Measurements from ENCODE around the gene DTX1. TPM values are rescaled to one million over a fixed set of nuclear protein-coding genes. Genes with fewer than 3 reads are reported as not detected.

The DTX1 gene
- polyA plus RNA-seq, 1 donor: 5.9 TPM

DNA sequence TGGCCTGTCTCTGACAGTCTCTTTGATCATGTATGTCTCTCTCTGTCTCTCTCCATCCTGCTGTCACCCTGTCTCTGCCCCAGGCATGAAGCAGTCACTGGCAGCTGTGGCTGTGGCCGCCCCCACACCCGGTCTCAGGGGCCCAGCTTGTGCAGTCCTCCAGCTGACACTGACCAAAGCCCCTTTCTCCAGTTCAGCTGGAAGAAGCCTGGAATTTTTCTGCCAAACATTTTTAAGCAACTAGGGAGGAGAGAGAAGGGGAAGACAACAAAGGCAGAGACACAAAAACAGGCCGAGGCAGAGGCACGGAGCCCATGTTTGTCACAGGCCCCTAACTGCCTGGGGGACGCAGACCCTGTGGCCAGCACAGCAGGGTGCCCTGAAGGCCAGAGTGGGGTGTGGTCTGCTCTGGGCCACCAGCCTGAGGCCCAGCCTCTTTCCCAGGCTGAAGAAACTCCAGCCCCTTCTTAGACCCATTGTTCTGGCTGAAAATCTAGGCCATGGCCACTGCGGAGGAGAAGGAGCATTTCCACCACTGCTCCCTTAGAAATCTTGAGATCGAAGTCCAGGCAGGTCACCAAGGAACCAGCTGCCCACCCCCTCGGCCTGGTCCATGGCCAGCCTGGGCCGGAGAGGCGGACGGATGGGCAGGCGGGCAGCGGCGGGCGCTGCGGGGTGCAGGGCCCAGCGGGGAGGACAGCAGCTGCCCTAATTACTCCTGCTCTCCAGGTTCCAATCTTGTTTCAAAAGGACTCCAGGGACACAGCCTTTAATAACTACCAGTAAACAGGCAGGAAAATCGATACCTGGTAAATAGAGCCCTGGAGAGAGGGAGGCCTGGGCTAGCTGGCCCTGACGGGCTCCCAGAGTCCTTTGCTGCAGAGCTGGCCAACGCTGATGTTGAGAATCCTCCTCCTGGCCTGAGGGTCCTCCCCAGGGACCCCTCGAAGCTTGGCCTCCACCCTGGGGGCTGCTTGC, 14.9 kb downstream of the DTX1 start:
- peak; percentile 69 for DNase-seq

DNA sequence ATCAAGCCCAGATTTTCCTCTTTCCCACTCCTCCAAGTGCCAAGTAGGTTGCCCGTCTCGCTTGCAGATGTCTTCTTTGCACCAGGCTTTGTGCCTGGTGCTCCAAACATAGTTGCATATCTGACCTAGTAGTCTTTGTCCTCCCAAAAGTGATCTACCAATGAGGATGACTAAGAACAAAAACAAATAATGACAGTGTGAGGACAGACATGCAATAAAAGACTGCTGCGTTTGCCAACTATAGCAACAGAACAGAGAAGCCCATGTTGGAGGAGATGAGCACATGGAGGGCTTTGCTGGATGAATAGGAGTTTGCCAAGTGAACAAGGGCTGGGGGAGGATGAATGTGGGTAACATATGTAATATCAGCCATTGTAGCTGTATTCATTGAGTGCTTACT, 15.6 kb downstream of the DTX1 start:
- DNase-seq: no peak

DNA sequence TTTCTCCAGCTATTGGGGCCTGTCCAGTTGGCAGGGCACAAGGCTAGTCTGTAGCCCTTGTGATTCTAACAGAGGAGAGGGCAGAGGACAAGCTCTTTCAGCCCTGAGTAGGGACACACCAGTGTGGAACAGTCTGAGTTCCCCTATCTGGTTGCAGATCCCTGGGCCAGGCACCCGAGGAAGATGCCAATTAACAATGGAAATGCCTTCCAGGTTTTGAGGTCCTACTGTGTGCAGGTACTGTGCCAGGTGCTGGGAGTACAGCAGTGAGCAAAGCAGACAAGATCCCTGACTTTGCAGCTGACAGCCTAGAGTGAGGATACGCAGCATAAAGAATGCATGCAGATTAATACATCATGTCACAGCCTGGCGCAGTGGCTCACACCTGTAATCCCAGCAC, 17.1 kb downstream of the DTX1 start:
- no peak for DNase-seq

DNA sequence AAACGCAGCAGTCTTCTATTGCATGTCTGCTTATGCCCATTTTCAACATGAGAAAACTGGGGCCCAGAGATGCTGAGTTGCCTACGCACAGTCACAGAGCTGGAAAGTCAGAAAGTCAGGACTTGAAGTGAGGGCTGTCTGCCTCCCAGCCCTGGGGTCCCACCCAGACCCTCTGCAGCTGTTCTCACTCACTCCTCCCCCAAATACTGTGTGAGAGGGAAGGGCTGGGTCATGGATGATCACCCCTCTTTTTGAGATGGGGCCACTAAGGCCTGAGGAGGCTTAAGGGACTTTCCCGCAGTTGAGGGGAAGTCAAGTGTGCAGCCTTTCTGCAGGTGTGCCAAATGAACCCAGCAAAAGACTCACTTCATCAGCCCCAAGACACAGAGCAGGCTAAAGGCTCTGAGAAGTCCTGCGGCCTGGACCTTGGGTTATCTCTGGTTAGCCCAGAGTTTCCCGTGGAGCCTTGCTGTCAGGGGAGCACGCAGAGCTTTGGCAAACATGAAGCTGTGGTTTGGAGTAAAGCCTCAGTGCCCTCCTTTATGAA, 18.7 kb downstream of the DTX1 start:
- DNase-seq: no peak

DNA sequence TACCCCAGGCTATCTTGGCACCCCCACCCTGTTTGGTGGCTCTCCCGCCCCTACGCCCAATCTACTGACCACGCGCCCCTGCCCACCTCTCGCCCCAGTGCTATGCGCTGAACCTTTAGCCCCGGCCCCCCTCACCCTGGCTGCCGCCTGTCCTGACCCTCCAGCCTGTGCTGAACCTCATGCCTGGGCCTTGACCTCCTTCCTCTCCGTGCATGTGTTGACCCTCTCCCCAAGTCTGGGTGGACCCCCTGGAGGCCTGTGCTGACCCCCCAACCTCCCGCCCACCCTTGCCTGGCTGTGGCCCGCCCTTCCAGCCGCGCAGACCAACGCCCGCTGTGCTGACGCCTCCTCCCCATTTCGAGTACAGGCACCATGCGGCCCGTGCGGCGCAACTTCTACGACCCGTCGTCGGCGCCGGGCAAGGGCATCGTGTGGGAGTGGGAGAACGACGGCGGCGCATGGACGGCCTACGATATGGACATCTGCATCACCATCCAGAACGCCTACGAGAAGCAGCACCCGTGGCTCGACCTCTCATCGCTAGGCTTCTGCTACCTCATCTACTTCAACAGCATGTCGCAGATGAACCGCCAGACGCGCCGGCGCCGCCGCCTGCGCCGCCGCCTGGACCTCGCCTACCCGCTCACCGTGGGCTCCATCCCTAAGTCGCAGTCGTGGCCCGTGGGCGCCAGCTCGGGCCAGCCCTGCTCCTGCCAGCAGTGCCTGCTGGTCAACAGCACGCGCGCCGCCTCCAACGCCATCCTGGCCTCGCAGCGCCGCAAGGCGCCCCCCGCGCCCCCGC, 20.7 kb downstream of the DTX1 start:
- DNase-seq: no peak

DNA sequence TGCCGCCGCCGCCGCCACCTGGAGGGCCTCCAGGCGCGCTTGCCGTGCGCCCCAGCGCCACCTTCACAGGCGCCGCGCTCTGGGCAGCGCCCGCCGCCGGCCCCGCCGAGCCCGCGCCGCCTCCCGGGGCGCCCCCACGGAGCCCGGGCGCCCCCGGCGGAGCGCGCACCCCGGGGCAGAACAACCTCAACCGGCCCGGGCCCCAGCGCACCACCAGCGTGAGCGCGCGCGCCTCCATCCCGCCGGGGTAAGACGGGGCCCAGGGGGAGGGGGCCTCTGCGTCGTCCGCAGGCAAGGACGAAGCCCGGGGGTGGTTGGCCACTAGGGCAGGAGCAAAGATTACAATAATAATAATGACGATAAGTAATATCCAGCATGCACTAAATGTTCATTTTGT, 21.3 kb downstream of the DTX1 start:
- DNase-seq: no peak

DNA sequence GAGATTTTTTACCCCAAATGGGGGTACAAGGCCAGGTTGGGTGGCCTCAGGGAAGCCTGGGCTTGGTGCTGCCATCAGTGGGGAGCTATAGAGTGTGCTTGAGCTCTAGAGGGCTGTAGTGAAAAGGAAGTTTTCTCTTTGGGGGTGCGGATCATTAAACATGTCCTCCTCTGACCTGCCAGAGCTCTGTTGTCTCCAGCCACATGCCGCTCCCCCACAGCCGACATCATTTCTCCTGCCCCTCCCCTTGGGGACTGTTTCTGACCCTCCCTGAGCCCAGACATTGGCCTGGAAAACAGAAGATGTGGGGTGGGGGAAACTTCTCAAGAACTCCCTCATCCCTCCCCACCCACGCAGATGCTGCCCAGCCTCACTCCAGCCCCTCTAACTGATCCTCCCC, 25.3 kb downstream of the DTX1 start:
- no peak for DNase-seq

DNA sequence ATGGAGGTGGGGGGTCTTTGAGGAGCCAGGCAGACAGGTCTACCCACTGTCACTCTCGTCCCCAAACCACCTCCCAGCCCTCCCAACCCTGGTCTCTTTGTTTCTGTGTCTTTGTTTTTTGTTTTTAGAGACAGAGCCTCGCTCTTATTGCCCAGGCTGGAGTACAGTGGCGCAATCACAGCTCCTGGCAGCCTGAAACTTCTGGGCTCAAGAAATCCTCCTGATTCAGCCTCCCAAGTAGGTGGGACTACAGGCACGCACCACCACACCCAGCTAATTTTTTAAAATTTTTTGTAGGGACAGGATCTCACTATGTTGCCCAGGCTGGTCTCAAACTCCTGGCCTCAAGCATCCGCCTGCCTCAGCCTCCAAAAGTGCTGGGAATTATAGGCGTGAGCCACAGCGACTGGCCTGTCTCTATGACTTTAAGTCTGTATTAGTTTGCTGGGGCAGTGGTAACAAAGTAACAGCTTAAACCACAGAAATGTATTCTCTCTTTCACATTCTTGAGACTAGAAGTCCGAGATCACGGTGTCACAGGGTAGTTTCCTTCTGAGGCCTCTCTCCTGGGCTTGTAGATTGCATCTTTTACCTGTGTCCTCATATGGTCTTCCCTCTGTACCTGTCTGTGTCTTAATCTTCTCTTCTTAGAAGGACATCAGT, 26.1 kb downstream of the DTX1 start:
- no peak for DNase-seq

DNA sequence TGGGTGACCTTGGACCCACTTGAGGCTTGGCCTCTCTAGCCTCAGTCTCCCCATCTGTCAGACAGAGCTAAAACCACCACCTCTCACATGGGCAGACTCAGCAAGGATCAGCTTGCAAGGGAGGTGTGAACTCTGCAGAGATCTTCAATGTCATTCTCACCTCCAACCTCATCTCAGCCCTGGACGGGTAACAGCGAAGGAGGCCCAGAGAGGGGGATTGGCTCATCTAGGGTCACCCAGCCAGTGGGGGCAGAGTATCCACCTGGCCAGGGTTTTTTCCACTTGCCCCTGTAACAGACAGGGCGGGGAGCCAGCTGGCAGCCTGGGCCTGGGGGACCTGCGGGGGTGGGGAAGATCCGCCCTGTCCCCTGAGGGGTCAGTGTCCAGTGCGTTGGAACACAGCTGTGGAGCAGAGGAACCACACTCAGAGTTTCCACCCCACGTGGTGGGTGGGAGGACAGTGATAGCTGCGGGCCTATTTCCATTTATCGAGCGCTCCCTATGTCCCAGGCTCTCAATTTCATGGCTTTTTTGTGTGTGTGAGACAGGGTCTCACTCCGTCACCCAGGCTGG, 27.4 kb downstream of the DTX1 start:
- peak; percentile 49 for DNase-seq

DNA sequence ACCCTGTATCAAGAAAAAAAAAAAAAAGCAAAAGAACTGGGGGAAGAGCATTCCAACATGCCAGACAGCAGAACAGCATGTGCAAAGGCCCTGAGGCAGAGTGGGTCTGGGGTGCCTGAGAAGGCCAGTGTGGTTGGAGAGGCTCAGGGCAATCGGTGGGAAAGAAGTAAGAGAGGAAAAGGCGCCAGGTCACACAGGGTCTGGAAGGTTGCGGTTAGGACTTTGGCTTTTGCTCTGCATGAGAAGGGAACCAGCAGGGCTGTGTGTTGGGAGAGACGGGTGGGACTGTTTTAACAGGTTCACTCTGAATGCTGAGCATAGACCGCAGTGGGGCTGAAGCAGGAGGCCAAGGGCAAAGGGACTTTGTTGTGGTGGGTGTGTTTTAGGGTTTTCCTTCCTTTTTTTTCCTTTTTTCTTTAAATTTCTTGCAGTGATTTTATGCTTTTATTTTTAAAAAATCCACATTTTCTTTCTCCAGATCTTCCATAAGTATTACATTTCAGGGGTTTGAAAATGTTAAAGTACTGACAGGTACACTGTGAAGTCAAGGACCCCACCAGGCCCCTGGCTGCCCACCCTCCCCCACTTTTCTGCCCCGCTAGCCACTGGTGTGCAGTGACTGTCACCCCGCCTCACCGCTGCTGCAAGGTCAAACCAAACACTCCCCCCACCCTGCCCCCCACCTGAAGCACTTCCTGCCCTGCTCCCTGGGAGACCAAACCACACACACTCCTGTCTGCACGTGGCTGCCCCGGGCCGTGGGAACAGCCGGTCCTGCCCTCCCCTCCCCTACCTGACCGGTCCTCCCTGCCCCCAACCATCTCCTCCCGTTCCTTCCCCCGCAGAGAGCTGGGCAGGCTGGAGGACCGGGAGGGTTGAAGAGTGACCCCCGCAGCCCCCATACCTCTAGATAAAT, 30.0 kb downstream of the DTX1 start:
- DNase-seq: no peak

DNA sequence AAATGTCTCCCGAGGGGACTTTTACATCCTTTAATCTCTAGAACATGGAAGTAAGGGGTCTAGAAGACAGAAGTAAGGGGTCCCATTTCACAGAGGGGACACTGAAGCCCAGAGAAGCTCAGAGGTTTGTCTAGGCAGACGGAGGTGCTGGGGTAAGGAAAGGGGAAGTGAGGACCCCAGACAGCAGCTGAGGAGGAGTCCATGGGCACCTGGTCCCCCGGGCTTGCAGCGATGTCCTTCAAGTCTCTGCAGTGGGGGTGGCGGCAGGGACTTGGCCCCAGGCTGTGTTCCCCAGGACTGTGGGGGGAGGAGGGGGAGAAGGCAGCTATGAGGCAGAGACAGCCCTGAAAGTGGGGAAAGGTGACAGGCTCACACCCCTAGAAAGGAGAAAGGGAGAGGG, 30.7 kb downstream of the DTX1 start:
- no peak for DNase-seq

DNA sequence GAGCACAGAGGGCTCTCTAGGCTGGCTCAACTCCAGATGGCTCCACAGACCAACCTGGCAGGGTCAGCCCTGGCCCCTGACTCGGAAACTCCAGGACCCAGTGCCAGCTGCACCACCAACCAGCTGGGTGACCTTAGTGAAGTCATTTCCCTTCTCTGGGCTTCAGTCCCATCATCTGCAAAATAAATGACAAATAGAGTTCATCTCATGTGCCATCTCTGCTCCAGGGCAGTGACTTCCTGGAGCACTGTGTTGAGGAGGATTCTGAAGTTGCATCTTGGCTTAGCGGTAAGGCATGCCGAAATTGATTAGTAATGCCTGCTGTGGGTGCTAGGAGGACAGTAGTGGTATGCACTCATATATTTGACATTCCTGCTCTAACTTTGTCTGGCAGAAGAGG, 31.5 kb downstream of the DTX1 start:
- no peak for DNase-seq

DNA sequence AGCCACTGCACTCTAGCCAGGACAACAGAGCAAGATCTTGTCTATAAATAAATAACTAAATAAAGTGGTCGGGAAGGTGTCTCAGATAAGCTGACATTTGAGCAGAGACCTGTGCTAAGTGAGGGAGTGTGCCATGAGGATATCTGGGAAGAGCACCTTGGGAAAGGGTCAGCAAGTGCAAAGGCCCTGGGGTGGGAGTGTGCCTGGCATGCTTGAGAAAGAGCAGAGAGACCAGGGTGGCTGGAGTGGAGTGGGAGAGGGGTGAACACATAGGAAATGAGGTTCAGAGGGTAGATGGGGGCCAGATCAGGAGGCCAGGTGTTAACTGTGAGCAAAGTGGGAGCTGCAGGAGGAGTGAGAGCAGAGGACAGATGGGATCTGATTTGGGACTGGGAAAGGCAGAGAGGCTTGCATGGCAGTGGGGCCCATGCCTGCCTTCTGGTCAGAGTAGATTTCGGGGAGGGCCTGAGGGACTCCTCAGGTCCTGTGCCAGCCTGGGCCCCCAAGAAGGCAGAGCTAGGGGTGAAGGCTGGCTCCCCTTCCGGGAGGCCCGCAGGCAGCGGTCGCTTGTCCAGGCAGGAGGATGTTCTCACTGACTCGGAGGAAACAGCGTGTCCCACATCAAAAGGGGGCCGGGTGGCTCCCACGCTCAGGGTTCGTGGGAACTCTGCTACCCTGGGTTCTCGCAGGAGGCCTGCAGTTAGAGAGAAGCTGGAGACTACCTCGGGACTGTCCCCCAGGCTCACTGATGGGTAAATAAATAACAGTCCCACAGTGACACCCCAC, 32.6 kb downstream of the DTX1 start:
- no peak for DNase-seq

DNA sequence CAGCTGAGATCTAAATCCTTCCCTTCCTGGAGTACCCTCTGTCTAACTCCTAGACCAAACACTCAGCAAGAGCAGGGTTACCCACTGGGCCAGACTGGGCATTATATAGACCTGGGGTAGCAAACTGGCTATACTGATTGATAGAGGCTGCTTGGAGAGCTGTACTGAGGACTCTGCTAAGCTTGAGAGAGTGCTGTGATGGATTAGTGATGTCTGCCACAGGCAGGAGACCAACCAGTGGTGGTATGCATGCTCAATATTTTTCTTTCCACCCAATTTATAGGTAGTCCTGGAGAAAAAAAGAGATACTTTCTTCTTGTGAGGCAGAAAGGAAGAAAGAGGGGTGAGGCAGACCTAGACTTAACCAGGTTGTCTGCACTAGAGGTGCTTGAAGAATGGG, 33.3 kb downstream of the DTX1 start:
- no peak for DNase-seq

DNA sequence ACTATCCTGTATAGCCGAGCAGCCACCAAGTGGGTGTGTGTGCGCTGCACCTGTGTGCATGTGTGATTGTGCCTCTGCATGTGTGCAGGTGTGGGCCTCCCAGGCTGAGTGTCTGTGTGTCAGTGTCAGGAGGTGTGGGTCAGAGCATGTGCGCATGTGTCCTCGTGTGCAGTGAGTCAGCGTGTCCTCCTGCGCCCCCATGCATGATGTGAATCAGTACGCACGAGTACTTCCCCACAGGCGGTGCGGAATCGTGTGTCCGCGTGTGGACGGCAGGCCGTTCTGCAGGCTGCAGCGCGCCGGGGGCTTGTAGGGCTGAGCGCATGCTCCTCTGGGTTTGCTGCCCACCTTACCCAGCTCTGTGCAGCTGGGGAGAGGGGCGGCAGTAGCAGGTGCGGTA, 34.2 kb downstream of the DTX1 start:
- no peak for DNase-seq

DNA sequence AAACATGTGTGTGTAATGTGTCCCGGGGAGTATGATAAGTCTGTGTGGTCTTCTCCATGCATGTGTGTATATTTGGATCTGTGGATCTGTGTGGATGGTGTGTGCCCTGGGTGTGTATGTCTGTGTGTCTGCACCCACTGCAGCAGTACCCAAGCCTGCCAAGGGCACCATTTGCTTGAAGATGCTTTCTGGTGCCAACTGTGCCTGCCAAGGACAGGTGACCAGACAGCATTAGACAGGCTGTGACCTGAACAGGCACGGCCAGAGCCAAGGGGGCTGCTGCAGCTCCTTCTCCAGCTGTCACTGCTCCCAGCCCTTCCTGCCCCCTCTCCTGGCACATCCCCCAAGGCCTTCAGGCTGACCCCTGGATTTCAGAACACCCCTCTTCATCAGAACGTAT, 35.0 kb downstream of the DTX1 start:
- no peak for DNase-seq

DNA sequence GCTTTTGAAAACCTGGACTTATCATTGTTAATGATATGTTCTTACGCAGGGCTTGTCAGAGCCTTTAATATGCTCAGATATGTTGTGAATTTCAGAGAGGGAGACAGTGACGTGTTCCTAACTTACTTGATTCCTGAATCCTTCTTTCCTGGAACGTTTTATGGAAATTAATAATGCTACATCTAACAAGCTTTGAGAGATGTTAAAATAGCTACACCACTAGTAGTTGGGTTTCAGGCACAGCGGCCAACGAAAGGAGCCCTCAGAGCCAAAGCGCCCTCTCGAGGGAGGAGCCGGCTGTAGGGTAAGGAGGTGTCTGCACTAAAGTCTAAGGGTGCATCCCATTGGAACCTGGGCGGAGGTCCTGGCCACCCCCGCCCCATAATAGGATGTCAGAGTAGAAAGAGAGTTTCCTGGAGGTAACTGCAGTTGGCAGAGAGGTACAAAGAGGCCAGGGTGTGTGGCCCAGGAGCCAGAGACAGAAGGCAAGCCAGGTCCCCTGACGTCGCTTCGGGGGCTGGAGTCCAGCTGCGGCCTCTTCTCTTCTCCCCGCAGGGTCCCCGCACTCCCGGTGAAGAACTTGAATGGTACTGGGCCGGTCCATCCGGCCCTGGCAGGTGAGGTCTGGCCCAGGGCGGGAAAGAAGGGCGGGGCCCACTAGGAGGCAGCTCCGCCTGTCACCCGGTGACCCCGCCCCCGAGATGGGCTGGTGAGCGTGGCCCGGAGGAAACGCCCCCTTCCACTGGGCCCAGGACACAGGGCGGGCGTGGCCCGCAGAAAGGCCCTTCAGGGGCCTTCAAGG, 36.3 kb downstream of the DTX1 start:
- DNase-seq: peak; percentile 59

DNA sequence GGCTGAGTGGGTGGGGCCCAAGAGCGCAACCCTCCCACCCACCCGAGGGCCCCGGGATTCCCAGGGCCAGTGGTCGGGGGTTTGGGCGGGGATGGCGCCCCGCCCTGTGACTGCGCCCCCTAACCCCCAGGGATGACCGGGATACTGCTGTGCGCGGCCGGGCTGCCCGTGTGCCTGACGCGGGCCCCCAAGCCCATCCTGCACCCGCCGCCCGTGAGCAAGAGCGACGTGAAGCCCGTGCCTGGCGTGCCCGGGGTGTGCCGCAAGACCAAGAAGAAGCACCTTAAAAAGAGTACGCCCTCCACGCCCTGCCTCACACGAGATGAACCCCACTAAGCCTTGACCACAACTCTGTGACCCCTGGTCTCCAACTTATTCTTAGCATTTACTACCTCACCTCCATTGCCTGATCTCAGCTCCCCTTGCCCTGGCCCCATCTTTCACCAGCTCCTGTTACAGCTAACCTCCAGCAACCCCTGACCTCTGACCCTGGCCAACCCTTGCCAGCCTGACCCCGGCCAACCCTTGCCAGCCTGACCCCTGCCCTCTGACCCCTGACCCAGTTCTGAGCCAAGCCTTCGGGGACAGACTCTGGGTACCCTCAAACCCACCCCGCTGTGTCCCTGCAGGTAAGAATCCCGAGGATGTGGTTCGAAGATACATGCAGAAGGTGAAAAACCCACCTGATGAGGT, 37.0 kb downstream of the DTX1 start:
- no peak for DNase-seq

DNA sequence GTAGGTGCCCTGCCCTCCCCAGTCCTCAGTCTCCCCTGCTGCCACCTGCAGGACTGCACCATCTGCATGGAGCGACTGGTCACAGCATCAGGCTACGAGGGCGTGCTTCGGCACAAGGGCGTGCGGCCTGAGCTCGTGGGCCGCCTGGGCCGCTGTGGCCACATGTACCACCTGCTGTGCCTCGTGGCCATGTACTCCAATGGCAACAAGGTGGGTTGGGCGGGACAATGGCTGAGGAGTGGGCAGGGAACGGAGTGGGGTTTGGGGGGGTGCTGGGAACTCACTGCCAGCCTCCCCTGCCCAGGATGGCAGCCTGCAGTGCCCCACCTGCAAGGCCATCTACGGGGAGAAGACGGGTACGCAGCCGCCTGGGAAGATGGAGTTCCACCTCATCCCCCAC, 38.2 kb downstream of the DTX1 start:
- DNase-seq: no peak
